Esophagus squamous epithelium (tissue), 4 donors: Measurements from ENCODE around the gene OR11H1.
"Not testable (repeated sequence)": the region's sequence is repeated elsewhere in the genome, so short reads cannot be mapped to it uniquely, and the experiment has no call there.

ENCODE experiments used
- CTCF ChIP-seq, 6 experiments: fragments of 450-650 bp in 4 of 6; fragments of 200-600 bp in 2 of 6; sonication (generic) in 2 of 6; IDR thresholded peaks; one replicate each; pipeline ENCODE4 v1.5.1; 2016 to 2019; ENCODE audit warnings: antibody characterized with exemption in 6 of 6, mild to moderate bottlenecking in 4 of 6, moderate library complexity in 4 of 6
- POLR2A ChIP-seq, 4 donors: fragments of 450-650 bp; IDR thresholded peaks; one replicate each; pipeline ENCODE4 v1.6.1; 2017; ENCODE audit warnings: antibody characterized with exemption in 4 of 4, mild to moderate bottlenecking in 4 of 4, moderate library complexity in 3 of 4

GRCh38 chr22:15565063-15565462 lies 37.1 kb downstream of the OR11H1 start:
- not testable (repeated sequence) for TF ChIP-seq POLR2A, CTCF (IDR thresholded peaks at IDR 0.05)
